H9 (cell line): ENCODE data around the gene TAF4. TPM values are rescaled to one million over a fixed set of nuclear protein-coding genes. Genes with fewer than 3 reads are reported as not detected.

Source experiments
- DNase-seq: peaks from one replicate; pipeline ENCODE4 v3.0.0-alpha.2; 2017
- H2AFZ ChIP-seq: one replicate; pipeline ENCODE4 v1.6.1; 2013; ENCODE audit warnings: mild to moderate bottlenecking, low read length, control low read depth, moderate library complexity
- H2AK5ac ChIP-seq: 2 replicates; pipeline ENCODE4 v1.6.1; 2013; ENCODE audit warnings: low read length, control low read depth, mixed read lengths; ENCODE audit not compliant: insufficient read length
- H2BK120ac ChIP-seq: one replicate; pipeline ENCODE4 v1.6.1; 2013; ENCODE audit warnings: low read depth, mild to moderate bottlenecking, low read length, control low read depth, inconsistent platforms; ENCODE audit not compliant: poor library complexity, severe bottlenecking
- H2BK12ac ChIP-seq: 2 replicates; pipeline ENCODE4 v1.6.1; 2013; ENCODE audit warnings: low read length, control low read depth, mixed read lengths, low read depth; ENCODE audit not compliant: insufficient read length
- H2BK15ac ChIP-seq: 2 replicates; pipeline ENCODE4 v1.6.1; 2013; ENCODE audit warnings: low read depth, low read length, control low read depth
- H2BK20ac ChIP-seq: one replicate; pipeline ENCODE4 v1.6.1; 2013; ENCODE audit warnings: low read depth, mild to moderate bottlenecking, low read length, control low read depth, inconsistent platforms; ENCODE audit not compliant: poor library complexity, severe bottlenecking
- H2BK5ac ChIP-seq: 2 replicates; pipeline ENCODE4 v1.6.1; 2013; ENCODE audit warnings: low read length, control low read depth, mixed read lengths; ENCODE audit not compliant: insufficient read length
- H3K14ac ChIP-seq: 2 replicates; pipeline ENCODE4 v1.6.1; 2013; ENCODE audit warnings: low read length, control low read depth; ENCODE audit not compliant: insufficient read depth
- H3K18ac ChIP-seq: 2 replicates; pipeline ENCODE4 v1.6.1; 2013; ENCODE audit warnings: low read depth, mild to moderate bottlenecking, mixed read lengths, low read length, control low read depth; ENCODE audit not compliant: insufficient read length
- H3K23ac ChIP-seq: 2 replicates; pipeline ENCODE4 v1.6.1; 2013; ENCODE audit warnings: low read length, control low read depth, mixed read lengths, low read depth; ENCODE audit not compliant: insufficient read length
- H3K23me2 ChIP-seq: 2 replicates; pipeline ENCODE4 v1.6.1; 2013; ENCODE audit warnings: low read depth, mild to moderate bottlenecking, mixed read lengths, low read length, control low read depth; ENCODE audit not compliant: insufficient read length, poor library complexity, severe bottlenecking
- H3K27ac ChIP-seq: 2 replicates; pipeline ENCODE4 v1.5.1; 2013; ENCODE audit warnings: low read length, control low read depth, mixed read lengths, low read depth; ENCODE audit not compliant: insufficient read length
- H3K27me3 ChIP-seq: 2 replicates; pipeline ENCODE4 v1.6.1; 2013; ENCODE audit warnings: low read length, control low read depth, inconsistent platforms; ENCODE audit not compliant: insufficient read depth
- H3K4ac ChIP-seq: 2 replicates; pipeline ENCODE4 v1.6.1; 2013; ENCODE audit warnings: low read depth, mild to moderate bottlenecking, control low read depth, inconsistent platforms, low read length, moderate library complexity
- H3K4me1 ChIP-seq: 2 replicates; pipeline ENCODE4 v1.6.1; 2013; ENCODE audit warnings: low read length, control low read depth, inconsistent platforms; ENCODE audit not compliant: insufficient read depth
- H3K4me2 ChIP-seq: 2 replicates; pipeline ENCODE4 v1.6.1; 2013; ENCODE audit warnings: low read length, control low read depth, mixed read lengths; ENCODE audit not compliant: insufficient read length, insufficient read depth
- H3K56ac ChIP-seq: 2 replicates; pipeline ENCODE4 v1.6.1; 2013; ENCODE audit warnings: low read depth, mild to moderate bottlenecking, mixed read lengths, low read length, control low read depth; ENCODE audit not compliant: insufficient read length
- H3K79me1 ChIP-seq: 2 replicates; pipeline ENCODE4 v1.6.1; 2013; ENCODE audit warnings: low read depth, mild to moderate bottlenecking, moderate library complexity, low read length, control low read depth, inconsistent platforms; ENCODE audit not compliant: insufficient read depth, poor library complexity, severe bottlenecking
- H3K79me2 ChIP-seq: 2 replicates; pipeline ENCODE4 v1.6.1; 2013; ENCODE audit warnings: low read length, control low read depth, inconsistent platforms; ENCODE audit not compliant: insufficient read depth
- H3K9ac ChIP-seq: 2 replicates; pipeline ENCODE4 v1.6.1; 2013; ENCODE audit warnings: low read length, control low read depth, mixed read lengths; ENCODE audit not compliant: insufficient read length; ENCODE audit errors: extremely low read depth
- H3K9me3 ChIP-seq: one replicate; pipeline ENCODE4 v1.6.1; 2013; ENCODE audit warnings: low read depth, low read length, inconsistent platforms; ENCODE audit not compliant: control insufficient read depth
- H3T11ph ChIP-seq: one replicate; pipeline ENCODE4 v1.6.1; 2013; ENCODE audit warnings: mild to moderate bottlenecking, low read length, control low read depth, inconsistent platforms
- H4K20me1 ChIP-seq: one replicate; pipeline ENCODE4 v1.6.1; 2013; ENCODE audit not compliant: control insufficient read depth, insufficient read length, insufficient read depth
- H4K5ac ChIP-seq: 2 replicates; pipeline ENCODE4 v1.6.1; 2013; ENCODE audit warnings: low read depth, mild to moderate bottlenecking, mixed read lengths, low read length, control low read depth; ENCODE audit not compliant: insufficient read length
- H4K8ac ChIP-seq: replicated peaks from 2 replicates; pipeline ENCODE4 v1.6.1; 2013; ENCODE audit warnings: low read length, control low read depth, mixed read lengths, low read depth; ENCODE audit not compliant: insufficient read length
- H4K91ac ChIP-seq: 2 replicates; pipeline ENCODE4 v1.6.1; 2013; ENCODE audit warnings: low read depth, mild to moderate bottlenecking, moderate library complexity, mixed read lengths, low read length, control low read depth; ENCODE audit not compliant: insufficient read length
- H3K27ac Mint-ChIP-seq, 3 experiments: 2 replicates in 2 of 3; 3 replicates in 1 of 3; pipeline ENCODE4 v1.8.0; 2020 to 2021; ENCODE audit warnings: mixed read lengths in 3 of 3, mild to moderate bottlenecking in 1 of 3, moderate library complexity in 1 of 3
- H3K27me3 Mint-ChIP-seq: 2 replicates; pipeline ENCODE4 v1.8.0; 2021; ENCODE audit warnings: low read depth, mild to moderate bottlenecking, moderate library complexity, mixed read lengths
- H3K36me3 Mint-ChIP-seq, 3 experiments: 2 replicates in 2 of 3; 3 replicates in 1 of 3; pipeline ENCODE4 v1.8.0; 2020 to 2021; ENCODE audit warnings: low read depth in 3 of 3, mixed read lengths in 3 of 3; ENCODE audit not compliant: insufficient read depth in 1 of 3
- H3K4me1 Mint-ChIP-seq, 2 experiments: 2 replicates each; pipeline ENCODE4 v1.8.0; 2020; ENCODE audit warnings: mixed read lengths in 2 of 2
- H3K4me3 Mint-ChIP-seq, 2 experiments: 2 replicates in 1 of 2; 3 replicates in 1 of 2; pipeline ENCODE4 v1.8.0; 2020 to 2021; ENCODE audit warnings: mild to moderate bottlenecking in 2 of 2, mixed read lengths in 2 of 2, moderate library complexity in 1 of 2
- H3K9me3 Mint-ChIP-seq, 2 experiments: 2 replicates in 1 of 2; 3 replicates in 1 of 2; pipeline ENCODE4 v1.8.0; 2020; ENCODE audit warnings: mild to moderate bottlenecking in 2 of 2, mixed read lengths in 2 of 2, moderate library complexity in 1 of 2
- CTCF ChIP-seq: fragments of 200-600 bp; sonication (generic); conservative IDR thresholded peaks from 3 replicates; pipeline ENCODE4 v1.8.0; 2021; ENCODE audit warnings: antibody characterized with exemption, mild to moderate bottlenecking
- WGBS: extraction: QIAGEN DNeasy Blood & Tissue Kit; methylation state at CpG from one replicate; pipeline ENCODE4 v1.1.7; 2013; ENCODE audit warnings: missing lambda C conversion rate, low lambda C conversion rate, mixed read lengths; ENCODE audit not compliant: insufficient read length; ENCODE audit errors: extremely low coverage; 5-methylcytosine and 5-hydroxymethylcytosine counted together
- total RNA-seq: library from RNA; stranded (reverse); gene quantifications from 2 replicates; pipeline ENCODE4 v1.2.1, GENCODE V29; 2021

TAF4 gene
- total RNA-seq, 1 experiment from 2014 or later = 30.8 TPM

- Histone ChIP-seq H4K91ac (no peak overlapping the region), H3T11ph (no peak overlapping the region), H3K27me3 (no peaks in the 10 kb centered on the region), H3K23ac (no peak overlapping the region), H2BK5ac (no peak overlapping the region), H3K27ac (no peak overlapping the region), H3K79me1 (no peaks in the 10 kb centered on the region), H3K56ac (no peak overlapping the region), H3K18ac (no peak overlapping the region), H2BK120ac (no peak overlapping the region), H3K14ac (no peak overlapping the region), H3K79me2 (peaks cover 44% of the 10 kb centered on the region; the same call in 1 of the 2 replicates), H3K4me2 (no peak overlapping the region), H2AK5ac (no peak overlapping the region), H2BK20ac (no peak overlapping the region), H2AFZ (no peak overlapping the region), H3K9me3 (no peaks in the 10 kb centered on the region), H4K20me1 (no peaks in the 10 kb centered on the region), H4K8ac (no peak overlapping the region), H3K23me2 (no peaks in the 10 kb centered on the region), H3K4me1 (0 out of 2 replicates have a peak, but pooled peaks cover 3% of the 10 kb centered on the region), H2BK12ac (no peak overlapping the region), H3K4ac (no peak overlapping the region), H3K9ac (no peak overlapping the region), H2BK15ac (no peak overlapping the region), H4K5ac (no peak overlapping the region)
- Mint-ChIP-seq H3K27ac (peak overlapping the region in 2 of 3 experiments; percentile 57 to 65; a peak in 3 of 7 replicates), H3K9me3 (no peaks in the 10 kb centered on the region), H3K4me1 (peaks cover 54 to 58% of the 10 kb centered on the region in 2 experiments), H3K27me3 (no peaks in the 10 kb centered on the region; the same call in 1 of the 2 replicates), H3K4me3 (no peak overlapping the region), H3K36me3 (peaks cover 0 to 4% (median 3%) of the 10 kb centered on the region in 3 experiments; a peak in 3 of 7 replicates)
- DNase-seq = no peak
- no peak for TF ChIP-seq CTCF
- no CpG with 5 or more reads among the region's 12 CpGs for WGBS
Measured at GRCh38 chr20:62027698-62028321, 37.9 kb downstream of the TAF4 start.
